HG02571 (cell line): ENCODE measurements around the gene ACCS.
A peak's percentile ranks its signal among the peaks of the same experiment; 100 is the strongest.

Experiments
- ATAC-seq: cut with Tn5 transposase; IDR thresholded peaks from one replicate; pipeline ENCODE4 v1.9.1; 2021; ENCODE audit warnings: mild to moderate bottlenecking, moderate library complexity; ENCODE audit not compliant: unreplicated experiment

ACCS gene, protein sequence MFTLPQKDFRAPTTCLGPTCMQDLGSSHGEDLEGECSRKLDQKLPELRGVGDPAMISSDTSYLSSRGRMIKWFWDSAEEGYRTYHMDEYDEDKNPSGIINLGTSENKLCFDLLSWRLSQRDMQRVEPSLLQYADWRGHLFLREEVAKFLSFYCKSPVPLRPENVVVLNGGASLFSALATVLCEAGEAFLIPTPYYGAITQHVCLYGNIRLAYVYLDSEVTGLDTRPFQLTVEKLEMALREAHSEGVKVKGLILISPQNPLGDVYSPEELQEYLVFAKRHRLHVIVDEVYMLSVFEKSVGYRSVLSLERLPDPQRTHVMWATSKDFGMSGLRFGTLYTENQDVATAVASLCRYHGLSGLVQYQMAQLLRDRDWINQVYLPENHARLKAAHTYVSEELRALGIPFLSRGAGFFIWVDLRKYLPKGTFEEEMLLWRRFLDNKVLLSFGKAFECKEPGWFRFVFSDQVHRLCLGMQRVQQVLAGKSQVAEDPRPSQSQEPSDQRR

DNA sequence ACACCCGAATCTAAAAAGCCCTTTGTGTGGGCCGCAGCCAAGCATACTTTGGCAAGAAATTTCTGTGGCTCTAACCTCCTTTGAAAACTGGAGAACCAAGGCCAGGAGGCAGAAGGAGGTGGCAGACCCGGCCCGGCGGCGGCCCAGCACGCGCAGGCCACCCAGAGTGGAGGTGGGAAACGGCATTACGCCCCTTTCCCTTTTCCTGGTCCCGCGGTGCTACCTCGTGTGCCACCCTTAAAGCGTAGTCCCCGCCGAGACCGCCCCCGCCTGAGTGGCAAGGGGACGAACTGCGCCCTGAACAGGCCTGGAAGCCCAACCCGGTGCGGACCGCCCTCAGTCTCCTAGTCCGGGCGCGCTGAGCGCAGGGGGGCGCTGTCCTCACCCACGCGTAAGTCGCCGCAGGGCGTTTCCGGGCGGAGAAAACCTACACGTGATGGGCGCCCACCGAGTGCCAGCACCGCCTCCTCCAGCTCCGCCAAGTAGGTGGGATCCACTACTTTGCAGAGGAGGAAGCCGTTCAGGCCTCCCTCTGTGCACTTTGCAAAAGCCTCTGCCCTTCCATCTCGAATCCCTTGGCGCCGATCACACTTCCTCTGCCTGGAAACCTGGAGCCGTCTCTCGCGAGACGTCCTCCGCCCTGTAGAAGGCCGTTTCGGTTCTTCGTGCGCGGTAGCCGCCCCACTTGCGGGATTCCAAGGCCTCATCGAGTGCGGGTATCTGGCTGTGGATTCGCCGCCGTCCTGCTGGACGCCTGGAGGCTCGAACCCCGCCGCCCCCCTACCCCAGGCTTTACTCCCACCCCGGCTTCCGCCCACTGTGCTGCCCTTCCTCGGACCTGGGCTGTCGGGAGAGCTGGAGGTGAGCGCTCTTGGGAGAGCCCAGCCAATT, at the start of gene ACCS:
ACCS (plus strand) TSS at position 430 of the 891 bp plus-strand sequence. CDS start 1,358 bp downstream, outside the sequence.
- peak; percentile 96 for ATAC-seq

DNA sequence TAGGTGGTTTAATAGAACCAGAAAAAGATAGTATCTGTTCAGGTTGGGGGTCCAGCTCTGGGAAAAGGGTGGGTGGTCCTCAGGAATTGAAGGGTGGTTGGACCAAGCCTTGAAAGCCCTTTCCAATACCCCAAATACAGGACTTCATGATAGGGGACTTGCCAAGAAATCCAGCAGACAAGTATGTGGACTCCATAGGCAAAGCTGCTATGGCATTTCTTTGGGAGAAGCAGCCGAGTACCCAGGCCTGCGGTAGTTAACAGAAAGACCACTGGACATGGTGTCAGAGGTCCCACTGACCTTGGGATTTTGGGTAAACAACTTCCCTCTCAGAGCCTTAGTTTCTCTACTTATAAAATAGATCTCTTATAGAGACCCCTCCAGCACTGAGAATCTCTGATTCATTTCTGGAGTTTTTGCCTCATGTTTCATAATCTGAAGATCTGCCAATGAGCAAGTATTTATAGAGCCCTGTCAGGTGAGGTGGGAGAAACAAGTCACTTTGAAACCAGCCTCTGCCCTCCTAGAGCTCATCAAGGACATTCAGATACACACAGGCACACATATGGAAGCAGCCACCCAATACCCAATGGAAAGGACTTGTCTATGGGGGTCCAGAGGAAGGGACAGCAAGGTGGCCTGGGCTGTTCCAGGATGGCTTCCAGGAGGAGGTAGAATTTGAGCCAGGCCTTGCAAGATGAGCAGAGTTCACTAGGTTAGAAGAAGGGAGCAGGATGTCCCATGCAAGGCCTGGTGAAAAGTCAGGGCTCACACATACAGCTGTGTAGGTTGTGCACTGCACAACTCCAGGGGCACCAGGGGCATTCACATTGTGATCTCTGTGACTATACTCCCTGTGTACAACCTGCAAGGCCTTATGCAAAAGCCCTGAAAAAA, 49.3 kb upstream of the ACCS start:
- no peak for ATAC-seq

DNA sequence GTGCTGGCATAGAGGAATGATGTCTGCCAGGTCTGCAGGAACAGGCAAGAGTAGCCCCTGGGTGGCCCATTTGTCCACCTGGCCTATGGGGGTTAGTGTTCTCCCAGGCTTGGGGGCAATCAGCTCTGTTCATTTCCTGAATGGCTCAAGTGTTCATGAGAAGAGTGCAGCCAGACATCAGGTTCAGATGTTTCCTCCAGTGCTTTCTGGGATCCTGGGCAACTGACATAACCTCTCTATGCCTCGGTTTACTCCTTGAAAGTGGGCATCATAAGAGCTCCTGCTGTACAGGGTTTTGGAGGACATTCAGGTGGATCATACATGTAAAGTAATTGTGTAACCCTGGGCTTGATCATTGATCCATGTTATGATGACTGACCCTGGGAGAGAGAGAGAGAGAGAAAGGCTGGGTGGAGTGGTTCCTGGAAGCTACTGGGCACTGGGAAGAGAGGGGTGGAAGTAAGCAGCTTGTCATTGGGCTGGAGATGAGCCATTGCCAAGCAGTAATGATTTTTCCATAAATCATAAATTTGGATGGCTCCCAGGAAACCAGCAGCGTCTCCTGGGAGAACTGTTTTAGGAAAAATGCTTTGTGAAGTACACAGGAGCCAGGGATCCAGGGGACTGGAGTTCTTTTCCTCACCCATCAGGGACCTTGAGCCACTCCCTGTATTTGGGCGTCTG, 48.5 kb upstream of the ACCS start:
- ATAC-seq, result no peak

DNA sequence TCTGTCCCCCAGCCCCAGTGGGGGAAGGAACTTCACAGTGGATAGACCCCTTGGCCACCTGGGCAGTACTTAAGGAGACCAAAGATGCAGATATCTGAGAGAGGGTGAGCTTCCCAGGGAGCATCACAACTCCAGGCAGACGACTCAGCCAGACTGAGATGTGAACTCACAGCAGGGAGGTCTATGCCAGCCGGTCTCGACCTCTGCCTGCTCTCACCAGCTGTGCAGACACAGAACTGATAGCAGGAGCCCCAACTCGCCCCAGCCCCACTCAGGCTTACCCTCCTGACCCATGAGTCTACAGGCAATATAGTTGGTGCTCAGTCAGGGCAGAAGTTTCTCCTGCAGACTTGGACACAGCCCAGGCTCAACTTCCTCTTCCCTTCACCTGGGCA, 47.9 kb upstream of the ACCS start:
- ATAC-seq, result no peak

DNA sequence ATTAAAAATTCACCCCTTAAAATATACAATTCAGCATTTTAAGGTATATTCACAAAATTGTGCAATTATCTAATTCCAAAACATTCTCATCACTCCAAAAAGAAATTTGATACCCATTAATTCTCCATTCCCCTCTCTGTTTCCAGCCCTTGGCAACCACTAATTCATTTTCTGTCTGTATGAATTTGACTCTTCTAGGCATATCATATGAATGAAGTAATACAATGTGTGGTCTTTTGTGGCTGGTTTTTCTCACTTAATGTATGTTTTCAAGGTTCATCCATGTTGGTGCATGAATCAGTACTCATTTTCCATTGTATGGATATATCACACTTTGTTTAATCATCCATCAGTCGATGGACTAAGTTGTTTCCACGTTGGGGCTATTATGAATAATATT, 47.2 kb upstream of the ACCS start:
- no peak for ATAC-seq

DNA sequence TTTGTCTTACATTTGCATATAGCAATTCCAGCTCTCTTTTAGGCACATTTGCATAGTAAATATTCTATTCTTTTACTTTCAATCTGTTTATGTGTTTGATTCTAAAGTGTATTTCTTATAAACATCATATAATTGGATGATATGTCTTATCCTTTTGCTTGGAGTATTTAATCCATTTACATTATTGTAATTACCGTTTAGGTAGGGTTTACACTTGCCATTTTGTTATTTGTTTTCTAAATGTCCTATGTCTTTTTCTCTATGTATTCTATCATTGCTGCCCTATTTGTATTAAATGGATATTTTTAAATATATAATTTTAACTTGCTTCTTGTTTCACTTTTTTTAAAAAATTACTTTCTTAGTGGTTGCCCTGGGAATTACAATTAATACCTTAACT, 41.1 kb upstream of the ACCS start:
- no peak for ATAC-seq

DNA sequence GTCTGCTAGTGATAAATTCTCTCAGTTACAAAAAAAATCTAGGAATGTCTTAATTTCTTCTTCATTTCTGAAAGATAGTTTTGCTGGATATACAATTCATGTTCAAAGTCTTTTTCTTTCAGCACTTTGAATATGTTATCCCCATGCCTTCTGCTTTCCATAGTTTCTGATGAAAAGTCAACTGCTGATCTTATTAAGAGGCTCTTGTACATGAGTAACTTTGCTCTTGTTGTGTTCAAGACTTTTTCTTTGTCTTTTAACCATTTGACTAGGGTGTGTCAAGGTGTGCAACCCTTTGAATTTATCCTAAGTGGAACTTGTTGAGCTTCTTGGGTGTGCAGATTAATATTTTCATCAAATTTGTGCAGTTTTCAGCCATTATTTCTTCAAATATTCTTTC, 40.3 kb upstream of the ACCS start:
- no peak for ATAC-seq

DNA sequence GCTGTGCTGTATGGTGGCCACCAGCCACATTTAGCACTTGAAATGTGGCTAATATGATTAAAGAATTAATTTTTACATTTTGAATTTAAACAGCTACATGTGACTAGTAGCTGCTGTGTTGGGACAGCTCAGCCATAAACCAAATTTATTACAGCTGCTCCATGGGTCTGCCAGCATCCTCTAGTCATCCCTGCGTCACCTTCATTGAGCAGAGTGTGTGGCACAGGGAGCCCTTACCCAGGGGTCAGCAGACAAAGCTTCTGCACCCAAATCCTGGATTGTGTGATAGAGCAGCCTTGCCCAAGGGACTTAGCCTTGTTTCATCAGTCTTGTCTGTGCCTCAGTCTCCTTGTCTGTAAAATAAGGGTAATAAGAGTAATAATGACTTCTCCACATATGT, 37.7 kb upstream of the ACCS start:
- no peak for ATAC-seq

DNA sequence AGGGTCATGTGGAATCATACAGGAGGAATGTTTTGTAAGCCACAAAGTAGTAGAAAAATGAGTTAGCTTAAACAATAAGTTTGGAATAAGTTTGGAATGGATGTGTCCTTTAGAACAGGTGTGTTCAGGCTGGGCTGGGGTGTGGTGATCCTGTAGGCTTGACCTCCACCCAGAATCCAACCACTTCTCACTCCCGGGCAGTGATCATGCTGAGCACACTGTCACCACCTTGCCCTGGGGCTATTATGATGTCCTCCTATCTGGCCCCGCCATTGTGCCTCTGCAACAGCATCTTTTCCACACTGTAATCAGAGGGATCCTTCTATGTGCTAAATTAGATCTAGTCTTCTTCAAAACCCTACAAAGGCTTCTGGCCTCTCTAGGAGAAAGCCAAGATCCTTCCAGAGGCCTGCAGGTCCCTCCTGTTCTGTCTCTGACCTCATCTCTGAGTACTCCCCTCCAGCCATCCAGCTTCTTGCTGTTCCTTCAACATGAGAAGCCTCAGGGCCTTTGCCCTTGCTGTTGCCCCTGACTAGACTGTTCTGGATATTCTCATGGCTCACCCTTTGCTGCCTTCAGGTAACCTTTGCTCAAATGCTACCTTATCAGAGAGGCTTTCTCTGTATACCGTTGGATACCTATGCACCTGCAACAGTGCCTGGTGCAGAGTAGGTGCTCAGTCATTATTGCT, 37.1 kb upstream of the ACCS start:
- ATAC-seq, result no peak

DNA sequence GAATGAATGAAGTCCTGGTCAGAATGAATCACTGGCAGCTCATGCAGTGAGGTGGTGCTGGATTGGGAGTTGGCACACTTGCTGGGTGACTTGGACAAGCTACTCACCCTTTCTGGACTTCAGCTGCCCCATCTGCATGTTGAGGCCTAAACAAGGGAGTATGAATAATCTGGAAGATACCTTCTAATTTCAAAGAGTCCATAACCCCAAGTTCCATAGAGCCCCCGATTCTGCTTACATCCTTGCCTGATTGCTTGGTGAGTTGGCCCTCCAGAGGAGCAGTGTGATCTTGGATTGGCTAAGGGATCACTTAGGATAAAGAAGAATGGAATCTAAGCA, 36.6 kb upstream of the ACCS start:
- no peak for ATAC-seq

DNA sequence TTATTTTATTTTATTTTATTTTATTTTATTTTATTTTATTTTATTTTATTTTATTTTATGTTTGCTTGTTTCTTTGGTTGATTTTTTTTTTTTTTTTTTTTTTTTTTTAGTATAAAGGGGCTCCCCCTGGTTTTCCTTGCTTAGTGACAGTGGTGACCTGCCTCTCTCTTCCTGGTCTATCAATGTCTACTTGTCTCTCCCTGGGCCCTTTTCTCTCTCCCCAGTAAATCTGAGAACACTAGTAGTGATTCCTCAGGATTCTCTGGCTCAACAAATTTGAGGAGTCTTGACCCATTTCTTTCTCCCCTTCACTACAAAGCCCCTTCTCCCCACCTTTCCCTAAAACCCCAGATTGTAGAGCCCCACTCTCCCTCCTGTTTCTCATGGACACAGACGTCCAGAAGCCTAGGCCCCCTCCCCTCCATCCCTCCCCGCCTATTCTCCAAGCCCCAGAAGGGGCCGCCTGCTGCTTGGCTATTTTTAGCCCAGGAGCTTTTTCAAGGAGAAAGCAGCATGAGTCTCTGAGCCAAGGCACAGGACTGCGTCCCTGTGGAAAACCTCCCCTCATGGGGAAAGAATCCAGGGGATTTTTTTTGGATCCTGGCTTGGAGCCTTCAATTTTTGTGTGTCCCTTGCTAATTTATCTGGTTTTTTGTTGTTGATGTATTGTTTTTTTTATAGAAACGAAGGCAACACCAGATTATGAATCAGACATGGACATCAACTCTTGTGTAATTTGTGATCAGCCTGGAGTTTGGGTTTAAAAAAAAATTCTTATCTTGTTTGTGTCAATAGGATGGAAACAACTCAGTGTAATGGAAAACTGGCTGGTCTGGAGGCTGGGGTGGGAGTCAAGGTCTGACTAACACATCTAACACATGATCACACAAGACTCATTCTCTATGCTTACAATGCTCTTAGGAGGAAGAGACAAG, 35.8 kb upstream of the ACCS start:
- ATAC-seq, result no peak

DNA sequence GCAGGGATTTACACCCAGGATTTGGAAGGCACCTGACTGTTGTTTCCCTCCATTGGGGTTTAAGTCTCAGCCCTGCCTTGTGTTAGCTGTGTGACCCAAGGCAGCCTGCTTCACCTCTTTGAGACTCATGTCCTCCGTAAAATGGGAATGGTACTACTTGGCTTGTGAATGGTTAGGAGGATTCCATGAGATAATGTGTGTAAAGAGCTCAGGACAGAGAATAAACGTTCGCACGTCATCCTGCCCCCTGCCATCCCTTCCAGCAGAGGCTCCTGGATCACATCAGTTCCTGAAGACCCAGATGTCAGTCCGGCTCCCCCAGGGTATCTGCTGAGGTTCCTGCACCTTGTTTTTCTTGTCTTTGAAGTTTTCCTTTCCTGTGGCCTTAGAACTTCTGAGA, 35.1 kb upstream of the ACCS start:
- no peak for ATAC-seq

DNA sequence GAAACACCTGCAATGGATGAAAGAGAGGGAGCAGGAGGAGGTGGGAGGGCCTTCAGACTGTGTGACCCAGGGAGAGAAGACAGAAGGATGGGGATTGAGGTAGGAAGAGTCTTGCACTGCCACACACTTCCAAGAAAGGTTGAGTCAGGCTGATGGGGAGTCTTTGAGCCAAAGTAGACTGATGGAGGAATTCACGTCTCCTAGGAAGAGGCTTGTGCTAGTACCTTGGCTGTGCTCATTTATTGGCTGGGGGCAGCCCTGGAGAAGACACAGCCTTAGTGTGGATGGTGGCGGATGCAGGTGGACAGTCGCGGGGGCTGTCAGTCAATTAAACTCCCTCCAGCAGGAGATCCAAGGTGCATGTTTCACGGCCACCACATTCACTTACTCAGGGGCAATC, 34.5 kb upstream of the ACCS start:
- no peak for ATAC-seq

DNA sequence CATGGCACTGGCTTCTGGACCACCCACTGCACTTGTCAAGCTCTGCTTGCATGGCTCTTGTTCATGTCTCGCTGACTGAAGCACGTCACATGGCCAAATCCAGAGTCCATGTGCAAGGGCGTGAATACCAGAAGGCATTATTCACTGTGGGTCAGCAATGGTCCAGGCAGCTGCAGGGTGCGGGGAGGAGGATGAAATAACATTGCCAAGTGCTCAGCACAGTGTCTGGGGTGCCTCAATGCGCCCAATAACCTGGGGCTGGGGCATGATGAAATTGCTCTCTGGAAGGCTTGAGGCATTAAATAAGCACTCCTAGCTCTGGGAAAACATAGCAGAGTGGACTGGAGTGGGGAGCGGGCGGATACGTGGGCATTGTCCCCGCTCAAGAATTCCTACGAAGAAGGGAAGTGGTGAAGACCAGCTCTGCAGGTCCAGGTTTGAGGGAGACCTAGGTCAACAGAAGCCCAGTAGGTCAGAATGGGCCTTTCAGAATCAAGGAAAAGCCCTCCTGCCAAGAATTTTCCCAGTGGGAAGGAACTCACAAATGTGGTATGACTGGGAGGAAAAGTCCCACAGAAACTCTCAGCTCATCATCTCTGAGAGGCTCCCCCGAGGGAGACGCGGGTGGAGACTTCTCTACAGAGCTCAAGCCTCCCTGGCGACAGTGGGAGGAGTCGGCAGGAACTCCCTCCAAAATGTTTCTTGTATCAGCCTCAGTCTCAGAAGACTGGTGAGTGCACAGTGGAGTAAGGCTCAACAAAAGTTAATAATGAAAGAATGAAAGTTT, 33.6 kb upstream of the ACCS start:
- no peak for ATAC-seq

DNA sequence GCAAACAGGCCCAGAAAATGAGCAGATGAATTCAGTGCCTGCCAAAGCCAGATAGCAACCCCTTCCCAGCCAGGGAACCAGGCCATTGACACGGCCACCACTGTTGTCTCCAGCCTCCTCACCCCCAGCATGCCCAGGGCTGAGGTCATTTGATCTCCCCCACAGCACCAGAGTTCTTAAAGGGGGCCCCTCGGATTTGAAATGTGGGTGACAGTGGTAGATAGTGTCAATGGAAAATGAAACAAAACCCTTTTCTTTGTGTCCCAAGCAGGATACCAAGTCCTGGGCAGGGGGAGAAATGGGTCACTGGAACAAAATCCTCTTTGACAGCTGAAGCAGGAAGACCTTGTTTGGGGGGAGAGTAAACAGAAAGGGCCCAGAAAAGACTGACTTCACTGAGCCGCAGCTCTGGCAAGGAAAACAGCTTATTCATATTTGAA, 32.6 kb upstream of the ACCS start:
- no peak for ATAC-seq

DNA sequence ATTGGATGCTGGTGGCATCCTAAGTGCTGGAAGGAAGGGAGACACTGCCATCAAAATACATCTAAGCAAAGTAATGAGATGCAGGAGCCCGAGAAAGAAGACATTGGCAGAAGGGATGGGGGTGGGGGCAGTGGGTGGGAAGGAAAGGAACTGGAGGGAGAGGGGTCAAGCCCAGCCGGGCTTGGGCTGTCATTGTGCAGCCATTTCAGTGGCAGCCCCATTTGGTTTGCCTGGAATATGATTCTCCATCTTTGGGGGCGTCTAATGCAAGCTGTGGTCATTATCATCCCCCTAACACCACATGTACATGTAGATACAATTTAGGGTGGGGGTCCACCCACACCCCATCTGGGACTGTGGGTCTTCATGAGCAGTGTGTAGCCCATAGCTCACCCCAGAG, 32.2 kb upstream of the ACCS start:
- ATAC-seq, result no peak

DNA sequence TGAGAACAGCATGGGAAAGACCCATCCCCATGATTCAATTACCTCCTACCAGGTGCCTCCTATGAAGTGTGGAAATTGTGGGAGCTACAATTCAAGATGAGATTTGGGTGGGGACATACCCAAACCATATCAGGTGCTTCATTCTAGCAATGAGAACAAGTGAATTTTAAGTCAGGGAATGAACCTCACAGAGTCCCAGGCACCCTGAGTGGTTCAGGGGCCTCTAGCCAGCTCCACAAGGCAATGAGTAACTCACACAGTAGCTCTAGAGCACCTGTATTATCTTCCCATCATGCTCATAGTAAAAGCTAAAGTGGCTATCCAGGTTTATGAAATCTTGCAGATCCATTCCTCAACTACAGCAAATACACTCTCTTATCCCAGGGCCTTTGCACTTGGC, 31.4 kb upstream of the ACCS start:
- no peak for ATAC-seq
